GM12864 (cell line): ENCODE results near the gene BCL6B.

Experiments used
- DNase-seq: peaks from one replicate; pipeline ENCODE4 v3.0.0-alpha.2; 2011; ENCODE audit warnings: low read depth
- H3K4me3 ChIP-seq: 2 replicates; pipeline ENCODE4 v1.5.1; 2011; ENCODE audit warnings: mild to moderate bottlenecking, low read depth, low read length, control low read depth
- CTCF ChIP-seq: IDR thresholded peaks from 2 replicates; pipeline ENCODE4 v1.5.1; 2011; ENCODE audit warnings: low read depth, mild to moderate bottlenecking, moderate library complexity, low read length, control low read depth, inconsistent platforms; ENCODE audit errors: missing control alignments

BCL6B gene

DNA sequence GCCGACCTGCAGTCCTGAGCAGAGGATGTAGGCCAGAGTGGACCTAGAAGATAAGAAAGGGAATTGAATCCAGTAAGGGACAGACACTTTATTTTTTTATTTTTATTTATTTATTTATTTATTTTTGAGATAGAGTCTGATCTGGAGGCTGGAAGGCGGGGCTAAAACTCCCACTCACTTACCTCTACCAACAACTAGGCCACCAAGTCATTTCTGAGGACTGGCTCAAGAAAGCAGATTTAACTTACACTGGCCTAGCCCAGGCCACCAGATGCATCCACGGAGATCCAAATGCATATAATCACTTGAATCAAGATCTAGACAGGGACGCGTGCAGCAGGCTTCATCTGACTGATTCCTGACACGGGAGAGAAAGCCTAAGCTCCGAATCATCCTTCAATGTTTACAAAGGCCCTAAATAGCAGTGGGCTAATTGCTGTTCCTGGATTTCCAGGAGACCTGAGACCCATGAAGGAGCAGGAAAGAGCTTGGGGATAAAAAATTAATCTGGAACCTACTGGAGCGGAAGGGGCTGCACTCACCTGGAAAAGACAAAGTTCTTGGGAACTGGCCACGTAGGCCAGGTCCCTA, 28.1 kb upstream of the BCL6B start:
- H3K4me3 ChIP-seq: no peak overlapping the region
- no peak for DNase-seq
- TF ChIP-seq CTCF: no peak

DNA sequence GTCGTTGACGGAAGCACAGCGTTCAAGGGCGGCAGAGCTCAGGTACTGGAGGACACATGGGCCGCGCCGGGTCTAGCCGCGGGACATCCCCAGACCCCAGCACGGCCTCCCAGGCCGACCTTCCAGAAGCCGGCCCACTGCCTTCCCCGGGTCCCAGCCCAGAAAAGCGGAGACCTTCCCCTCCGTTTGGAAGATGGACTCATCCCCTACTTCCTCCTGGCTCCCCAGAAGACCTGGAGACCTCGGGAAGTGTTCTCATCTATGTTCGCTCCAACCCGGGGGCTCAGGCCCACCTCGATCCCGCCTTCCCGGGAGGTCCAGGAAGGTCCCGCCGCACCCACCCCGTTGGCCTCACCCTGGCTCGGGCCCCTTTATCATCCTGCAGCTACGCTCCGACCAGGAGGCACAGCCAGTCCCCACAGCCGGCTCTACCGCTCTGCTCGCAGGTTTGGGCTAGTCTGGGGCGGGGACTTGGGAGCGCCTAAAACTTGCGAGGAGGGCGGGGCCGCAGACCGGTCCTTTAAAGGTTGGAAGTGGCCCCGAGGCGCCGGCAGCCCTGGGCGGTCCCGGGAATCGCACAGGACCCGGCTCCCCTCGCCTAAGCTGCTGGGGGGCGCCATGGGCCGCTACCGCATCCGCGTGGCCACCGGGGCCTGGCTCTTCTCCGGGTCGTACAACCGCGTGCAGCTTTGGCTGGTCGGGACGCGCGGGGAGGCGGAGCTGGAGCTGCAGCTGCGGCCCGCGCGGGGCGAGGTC, 27.2 kb upstream of the BCL6B start, which contains the start of gene ALOX12:
TSS of gene ALOX12 (plus strand) at position 550 of the 756 bp plus-strand sequence. CDS start at position 619, 69 bp downstream.
- H3K4me3 ChIP-seq: no peak within 1 kb of the TSS
- TF ChIP-seq CTCF: no peak
- no peak for DNase-seq

DNA sequence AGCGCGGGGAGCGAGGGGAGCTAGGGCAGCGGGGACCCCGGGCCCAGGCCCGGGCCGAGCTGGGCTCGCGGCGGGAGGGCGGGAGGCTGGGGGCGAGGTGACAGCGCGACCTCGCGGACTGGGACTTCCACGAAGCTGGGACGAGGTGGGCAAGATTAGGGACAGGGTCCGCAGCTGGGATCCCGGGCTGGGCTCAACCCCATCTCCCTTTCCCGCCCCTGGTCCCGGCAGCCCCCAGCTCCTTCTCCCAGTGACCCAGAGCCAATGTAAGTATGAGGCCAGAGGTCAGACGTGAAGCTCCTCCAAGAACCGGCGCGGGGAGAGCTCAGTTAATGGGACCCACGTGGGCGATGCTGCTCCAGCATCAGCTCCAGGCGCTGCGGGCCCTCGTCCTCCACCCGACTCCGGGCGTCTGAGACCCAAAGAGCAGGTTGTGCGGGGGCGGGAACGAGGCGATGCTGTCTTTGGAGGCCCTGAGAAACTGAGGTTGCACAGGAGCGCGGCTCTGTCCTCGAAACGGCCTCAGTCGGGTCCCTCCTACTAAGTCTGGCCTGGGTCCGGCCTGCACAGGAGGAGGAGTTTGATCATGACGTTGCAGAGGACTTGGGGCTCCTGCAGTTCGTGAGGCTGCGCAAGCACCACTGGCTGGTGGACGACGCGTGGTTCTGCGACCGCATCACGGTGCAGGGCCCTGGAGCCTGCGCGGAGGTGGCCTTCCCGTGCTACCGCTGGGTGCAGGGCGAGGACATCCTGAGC, 26.4 kb upstream of the BCL6B start:
- H3K4me3 ChIP-seq: no peak overlapping the region
- no peak for TF ChIP-seq CTCF
- no peak for DNase-seq

- no peak overlapping the region for H3K4me3 ChIP-seq
- TF ChIP-seq CTCF: no peak
- DNase-seq: no peak
Measured at GRCh38 chr17:6997171-6997570, 25.7 kb upstream of the BCL6B start.

DNA sequence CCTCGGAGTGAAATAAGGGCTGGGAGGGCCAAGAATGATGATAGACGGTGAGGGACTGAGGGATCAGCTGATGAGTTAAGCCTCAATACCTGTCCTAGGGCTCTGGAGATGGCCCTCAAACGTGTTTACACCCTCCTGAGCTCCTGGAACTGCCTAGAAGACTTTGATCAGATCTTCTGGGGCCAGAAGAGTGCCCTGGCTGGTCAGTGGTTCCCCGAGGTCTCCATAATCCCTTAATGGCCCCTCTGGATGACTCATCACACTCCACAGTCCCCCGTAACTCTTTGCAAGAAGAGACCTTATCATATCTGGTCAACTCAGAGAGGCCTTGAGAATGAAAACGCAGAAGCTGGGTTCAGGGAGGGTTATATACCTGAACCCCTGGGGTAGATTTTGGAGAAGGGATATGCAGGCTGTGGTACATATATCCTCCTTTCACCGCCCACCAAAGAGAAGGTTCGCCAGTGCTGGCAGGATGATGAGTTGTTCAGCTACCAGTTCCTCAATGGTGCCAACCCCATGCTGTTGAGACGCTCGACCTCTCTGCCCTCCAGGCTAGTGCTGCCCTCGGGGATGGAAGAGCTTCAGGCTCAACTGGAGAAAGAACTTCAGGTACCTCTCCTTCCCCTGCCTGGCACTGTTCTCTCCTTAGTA, 23.9 kb upstream of the BCL6B start:
- H3K4me3 ChIP-seq: no peak overlapping the region
- no peak for DNase-seq
- no peak for TF ChIP-seq CTCF

GRCh38 chr17:7001318-7001961, 21.4 kb upstream of the BCL6B start:
- no peak for DNase-seq
- no peak overlapping the region for H3K4me3 ChIP-seq
- TF ChIP-seq CTCF: peak; percentile 73
